T-helper 1 cell (primary cell): ENCODE results near the gene KHK.
A peak's percentile ranks its signal among the peaks of the same experiment; 100 is the strongest.

Experiments
- DNase-seq, 5 donors: peaks; one replicate each; pipeline ENCODE4 v3.0.0-alpha.2; 2012 to 2020
- total RNA-seq, 4 donors: gene quantifications; one replicate each; lab custom pipeline; 2026; lab: John Stamatoyannopoulos, UW

KHK gene
- total RNA-seq: 2.7 to 3.7 (median 3.4) reads per million in 4 donors

DNA sequence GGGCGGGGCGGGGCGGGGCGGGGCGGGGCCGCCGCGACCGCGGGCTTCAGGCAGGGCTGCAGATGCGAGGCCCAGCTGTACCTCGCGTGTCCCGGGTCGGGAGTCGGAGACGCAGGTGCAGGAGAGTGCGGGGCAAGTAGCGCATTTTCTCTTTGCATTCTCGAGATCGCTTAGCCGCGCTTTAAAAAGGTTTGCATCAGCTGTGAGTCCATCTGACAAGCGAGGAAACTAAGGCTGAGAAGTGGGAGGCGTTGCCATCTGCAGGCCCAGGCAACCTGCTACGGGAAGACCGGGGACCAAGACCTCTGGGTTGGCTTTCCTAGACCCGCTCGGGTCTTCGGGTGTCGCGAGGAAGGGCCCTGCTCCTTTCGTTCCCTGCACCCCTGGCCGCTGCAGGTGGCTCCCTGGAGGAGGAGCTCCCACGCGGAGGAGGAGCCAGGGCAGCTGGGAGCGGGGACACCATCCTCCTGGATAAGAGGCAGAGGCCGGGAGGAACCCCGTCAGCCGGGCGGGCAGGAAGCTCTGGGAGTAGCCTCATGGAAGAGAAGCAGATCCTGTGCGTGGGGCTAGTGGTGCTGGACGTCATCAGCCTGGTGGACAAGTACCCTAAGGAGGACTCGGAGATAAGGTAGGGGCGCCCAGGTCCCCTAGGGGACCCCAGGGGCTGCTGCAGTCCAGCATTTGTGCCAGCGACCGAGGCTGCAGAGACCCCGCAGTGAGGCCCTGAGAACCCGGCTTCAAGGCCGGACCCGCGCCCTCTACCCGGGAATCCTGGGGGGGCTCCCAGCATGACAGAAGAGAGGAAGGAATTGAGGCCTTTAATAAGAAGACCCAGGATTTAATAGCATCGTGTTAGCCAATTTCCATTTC, at the start of gene KHK:
KHK (plus strand) TSS at position 49 of the 870 bp plus-strand sequence; CDS start at position 537, 488 bp downstream.
- no peak for DNase-seq

DNA sequence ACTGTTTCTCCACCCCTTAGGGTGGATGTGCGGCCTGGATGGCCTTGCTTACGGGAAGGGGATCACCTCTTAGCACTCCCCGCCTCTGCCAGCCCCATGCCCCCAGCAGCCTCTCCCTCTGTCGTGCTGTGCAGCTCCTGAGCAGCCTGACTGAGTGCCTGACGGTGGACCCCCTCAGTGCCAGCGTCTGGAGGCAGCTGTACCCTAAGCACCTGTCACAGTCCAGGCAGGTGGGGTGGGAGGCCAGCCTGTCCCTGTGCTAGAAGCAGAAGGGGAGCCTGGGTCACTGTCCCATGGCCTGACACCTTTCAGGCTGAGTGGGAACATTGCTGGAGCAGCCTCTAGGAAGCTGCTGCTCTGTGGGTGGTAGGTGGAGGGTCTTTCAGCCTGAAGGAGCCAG, 48.6 kb upstream of the KHK start:
- no peak for DNase-seq

DNA sequence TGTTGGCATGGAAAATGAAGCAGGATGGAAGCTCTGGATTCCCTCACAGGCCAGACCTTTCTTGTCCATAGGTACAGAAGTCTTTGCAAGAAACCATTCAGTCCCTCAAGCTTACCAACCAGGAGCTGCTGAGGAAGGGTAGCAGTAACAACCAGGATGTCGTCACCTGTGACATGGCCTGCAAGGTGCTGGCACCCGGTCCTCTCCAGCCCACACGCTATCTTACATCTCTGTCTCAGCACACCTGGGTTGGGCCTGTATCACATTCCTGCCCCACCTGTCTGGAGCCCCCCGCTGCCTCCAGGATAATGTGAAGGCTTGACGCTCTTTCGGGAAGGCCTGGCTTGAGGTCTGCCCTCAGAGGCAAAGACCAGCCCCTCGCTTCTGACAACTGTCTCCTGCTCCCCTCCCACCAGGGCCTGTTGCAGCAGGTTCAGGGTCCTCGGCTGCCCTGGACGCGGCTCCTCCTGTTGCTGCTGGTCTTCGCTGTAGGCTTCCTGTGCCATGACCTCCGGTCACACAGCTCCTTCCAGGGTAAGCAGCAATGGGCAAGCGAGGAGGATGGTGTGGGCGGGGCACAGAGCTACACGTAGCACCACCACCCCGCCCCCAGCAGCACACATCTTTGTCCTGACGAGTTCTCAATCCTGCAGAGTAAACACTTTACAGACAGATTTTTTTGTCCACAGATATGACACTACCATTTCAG, 47.8 kb upstream of the KHK start:
- no peak for DNase-seq

DNA sequence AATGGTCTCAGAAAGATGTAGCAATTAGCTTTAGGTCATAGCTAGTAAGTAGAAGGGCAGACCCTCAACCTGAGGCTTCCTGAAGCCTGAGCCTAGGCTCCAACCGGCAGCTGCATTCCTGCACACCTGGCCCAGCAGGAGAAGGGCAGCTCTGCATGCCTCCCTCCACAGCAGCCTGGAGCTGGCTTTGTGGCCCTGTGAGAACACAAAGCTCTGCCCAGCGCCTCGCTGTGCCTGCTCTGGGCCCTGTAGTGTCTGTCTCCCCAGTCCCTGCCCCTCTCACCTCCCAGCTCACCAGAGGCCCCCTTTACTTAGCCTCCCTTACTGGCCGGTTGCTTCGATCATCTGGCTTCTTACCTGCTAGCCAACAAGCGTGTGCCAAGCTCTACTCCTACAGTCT, 47.1 kb upstream of the KHK start:
- no peak for DNase-seq

DNA sequence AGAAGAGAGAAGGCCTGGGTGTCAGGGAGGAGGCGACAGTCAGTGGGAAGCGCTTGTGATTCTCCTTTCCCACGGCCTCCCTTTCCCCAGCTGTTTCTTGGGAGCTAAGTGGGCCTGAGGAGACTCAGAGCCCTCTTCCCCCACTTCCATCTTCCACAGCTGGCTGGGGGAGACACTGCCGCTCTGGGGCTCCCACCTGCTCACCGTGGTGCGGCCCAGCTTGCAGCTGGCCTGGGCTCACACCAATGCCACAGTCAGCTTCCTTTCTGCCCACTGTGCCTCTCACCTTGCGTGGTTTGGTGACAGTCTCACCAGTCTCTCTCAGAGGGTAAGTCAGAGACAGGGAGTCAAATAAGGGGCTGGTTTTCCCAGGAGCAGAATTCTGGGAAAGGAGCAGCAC, 46.7 kb upstream of the KHK start:
- DNase-seq: no peak

DNA sequence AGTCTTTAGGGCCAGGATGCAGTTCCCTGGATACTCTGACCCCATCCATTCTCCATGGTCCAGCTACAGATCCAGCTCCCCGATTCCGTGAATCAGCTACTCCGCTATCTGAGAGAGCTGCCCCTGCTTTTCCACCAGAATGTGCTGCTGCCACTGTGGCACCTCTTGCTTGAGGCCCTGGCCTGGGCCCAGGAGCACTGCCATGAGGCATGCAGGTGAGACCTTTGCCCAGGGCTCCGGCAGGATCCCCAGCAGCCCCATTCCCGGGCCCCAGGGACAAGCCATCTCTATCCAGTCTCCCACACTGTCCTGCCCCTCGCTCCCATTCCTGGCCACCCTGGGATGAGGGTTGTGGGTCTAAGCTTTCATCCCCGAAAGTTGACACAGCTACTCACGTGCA, 46.3 kb upstream of the KHK start:
- no peak for DNase-seq

DNA sequence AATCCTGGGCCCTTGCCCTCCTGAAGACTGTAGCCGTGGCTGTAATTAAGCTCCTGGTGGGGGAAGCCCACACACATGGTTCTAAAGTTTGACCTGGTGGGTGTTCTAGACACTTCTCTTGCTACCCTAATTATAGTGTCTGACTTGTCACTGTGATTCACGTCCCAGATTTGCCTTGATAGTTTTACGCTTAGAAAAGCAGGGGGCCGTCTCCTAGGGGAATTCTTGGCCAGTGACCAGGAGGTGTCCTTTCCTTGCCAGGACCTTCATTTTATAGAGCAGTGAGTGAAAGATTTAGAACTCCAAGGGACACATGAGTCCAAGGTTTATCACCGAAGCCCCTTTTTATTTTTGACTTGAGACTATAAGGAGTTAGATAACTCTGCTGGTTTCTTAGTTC, 44.8 kb upstream of the KHK start:
- DNase-seq: no peak

DNA sequence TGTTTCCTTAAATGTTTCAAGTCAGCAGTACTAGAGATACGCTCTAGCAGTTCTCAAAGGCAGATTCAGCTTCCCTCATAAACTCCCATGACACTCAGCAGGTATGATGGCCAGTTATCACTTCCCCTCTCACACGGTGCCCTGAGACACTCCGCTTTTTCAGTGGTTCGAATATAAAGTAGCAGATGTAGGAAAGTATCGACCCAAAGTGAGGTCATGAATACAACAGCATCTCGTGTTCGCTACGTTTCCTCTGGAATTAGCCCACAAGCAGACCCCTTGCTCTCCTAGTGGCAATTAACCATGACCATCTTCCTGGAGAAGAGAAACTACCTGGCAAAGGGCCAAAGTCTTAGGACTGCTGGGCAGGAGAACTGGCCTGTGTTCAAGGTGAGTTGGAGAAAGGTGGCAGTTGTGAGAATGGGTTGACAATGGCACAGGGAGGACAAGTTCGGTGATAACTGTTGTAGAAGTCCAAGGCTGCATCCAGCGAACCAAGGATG, 44.4 kb upstream of the KHK start:
- no peak for DNase-seq

DNA sequence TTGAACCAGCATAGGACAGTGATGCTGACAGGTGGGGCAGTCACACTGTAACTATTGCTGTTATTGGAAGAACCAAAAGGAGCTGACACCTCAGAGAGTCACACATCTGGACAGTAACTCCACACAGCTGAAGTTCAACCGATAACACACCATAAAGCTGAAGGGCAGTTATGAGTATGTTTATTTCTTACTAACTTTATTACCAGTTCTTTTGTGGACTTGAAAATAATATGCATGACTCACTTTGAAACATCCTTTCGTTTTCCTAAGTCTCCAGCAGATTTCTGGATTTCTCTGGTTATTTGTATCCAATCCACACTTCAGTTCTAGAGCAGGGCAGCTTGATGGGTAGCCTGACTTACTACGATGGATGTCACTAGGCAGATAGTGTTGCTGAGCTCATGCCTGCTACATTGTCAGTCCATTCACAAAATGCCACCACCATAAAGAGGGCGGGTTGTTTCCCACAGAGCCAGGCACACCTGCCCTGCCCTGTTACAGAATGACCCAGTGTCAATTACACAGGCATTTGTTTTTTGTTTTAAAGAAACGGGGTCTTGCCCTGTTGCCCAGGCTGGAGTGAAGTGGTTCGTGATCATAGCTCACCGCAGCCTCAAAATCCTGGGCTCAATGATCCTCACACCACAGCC, 43.5 kb upstream of the KHK start:
- DNase-seq: no peak

DNA sequence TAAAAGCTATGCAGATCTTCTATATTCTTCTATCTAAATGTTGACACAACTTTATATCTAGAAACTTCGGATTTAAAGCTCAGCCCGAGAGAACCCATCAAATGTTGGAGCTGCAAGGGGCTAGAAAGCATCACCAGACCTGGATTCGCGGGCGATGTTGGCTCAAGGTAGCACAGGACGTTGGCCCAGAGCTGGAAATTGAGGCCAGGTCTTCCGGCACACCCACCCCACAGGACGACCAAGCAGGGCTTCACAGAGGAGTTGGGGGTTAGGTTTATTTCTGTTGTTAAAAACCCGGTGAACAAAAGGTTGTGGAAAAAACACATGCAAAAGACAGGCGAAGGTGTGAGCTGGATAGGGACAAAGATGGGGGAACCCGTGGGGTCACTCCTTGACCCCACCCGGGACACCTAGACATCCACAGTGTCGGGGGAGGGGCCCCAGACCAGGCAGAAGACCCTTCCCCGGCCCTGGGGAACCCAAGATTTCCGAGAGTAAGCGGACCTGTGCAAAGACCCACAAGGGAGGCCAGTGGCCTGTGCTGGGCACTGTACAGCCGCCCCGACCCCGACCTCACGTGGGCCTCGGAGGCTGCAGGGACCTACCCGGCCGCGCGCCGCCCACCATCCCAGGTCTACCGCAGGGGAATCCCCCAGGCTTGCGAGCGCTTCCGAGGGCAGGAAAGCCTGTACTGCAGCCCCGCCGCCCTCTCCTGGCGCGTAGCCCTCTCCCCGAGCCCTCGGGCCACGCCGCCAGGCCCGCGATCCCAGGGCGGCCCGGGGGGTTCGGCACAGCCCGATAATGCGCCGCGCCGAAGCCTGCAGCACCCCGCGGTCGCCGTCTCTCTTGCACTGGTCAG, 36.9 kb upstream of the KHK start:
- peak; percentile 40 to 64 (median 50) for DNase-seq

DNA sequence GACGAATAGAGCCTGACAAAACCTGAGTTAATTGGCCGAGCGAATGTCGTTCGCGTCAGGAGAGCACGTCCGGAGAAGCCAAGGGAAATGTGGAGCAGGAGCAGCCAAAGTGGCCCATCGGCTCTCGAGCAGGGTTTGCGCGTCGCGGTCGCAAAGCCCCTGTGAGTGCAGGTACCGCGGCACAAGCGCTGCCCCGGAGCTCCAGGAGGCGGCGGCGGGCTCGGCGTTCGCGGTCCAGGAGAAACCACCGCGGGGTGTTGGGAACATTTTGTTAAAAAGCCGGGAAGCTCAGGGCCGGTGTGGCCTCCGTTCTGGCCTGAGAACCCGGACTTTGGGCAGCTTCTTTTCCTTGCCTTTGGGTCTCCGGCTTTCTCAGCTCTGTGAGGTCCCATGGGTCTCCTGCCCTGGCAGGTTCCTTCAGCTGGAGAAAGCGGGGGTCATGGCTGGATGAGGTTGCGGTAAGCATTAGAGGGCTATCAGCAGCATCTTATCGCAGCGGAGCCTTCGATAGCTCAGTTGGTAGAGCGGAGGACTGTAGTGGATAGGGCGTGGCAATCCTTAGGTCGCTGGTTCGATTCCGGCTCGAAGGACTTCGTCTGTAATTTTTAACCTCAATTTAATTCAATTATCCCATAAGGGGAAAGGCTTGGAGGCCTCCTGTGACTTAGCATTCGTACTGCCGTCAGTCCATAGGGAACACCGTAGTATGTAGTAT, 36.1 kb upstream of the KHK start:
- DNase-seq: peak; percentile 67 to 92 (median 84)

DNA sequence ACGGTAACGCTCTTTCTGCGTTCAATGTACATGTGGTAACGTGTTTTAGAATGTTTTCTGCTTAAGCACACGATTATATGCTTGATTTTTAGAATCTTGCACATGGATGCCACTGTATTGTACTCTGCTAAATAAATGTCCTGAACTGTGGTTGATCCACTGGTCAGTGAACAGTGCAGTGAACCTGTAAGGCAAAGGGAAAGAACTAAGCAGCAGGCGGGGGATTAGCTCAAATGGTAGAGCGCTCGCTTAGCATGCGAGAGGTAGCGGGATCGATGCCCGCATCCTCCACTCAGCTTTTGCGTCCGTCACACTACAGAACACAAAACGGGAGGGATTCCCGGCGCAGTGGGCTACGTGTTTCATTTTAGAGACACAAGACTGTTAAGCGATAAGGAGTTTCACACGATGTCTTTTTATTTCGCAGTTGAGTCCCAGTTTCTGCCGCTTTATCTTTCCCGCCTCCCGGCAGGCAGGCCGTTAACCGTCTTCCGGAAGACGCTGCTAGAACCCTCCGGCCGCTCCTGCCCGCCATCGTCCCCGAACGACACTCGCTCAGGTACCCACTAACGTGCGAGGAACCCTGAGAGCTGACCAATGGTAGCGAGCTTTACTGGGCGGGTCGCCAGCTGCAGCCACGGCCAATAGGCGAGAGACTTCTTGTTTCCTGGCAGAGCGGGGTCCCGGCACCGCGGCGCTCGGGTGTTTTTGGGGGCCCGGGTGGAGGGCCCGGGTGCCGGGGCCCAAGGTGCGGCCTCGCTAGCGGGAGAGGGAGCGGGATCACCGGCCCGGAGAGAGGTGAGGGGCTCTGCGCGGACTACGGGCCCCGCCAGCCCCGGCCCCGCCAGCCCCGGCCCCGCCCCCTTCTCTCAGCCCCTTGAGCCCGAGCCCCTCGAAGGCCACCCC, 35.3 kb upstream of the KHK start, which contains the start of gene AGBL5:
AGBL5 (plus strand) TSS at position 673 of the 906 bp plus-strand sequence. CDS start 1,291 bp downstream, outside the sequence.
- DNase-seq: peak; percentile 89 to 97 (median 94)

DNA sequence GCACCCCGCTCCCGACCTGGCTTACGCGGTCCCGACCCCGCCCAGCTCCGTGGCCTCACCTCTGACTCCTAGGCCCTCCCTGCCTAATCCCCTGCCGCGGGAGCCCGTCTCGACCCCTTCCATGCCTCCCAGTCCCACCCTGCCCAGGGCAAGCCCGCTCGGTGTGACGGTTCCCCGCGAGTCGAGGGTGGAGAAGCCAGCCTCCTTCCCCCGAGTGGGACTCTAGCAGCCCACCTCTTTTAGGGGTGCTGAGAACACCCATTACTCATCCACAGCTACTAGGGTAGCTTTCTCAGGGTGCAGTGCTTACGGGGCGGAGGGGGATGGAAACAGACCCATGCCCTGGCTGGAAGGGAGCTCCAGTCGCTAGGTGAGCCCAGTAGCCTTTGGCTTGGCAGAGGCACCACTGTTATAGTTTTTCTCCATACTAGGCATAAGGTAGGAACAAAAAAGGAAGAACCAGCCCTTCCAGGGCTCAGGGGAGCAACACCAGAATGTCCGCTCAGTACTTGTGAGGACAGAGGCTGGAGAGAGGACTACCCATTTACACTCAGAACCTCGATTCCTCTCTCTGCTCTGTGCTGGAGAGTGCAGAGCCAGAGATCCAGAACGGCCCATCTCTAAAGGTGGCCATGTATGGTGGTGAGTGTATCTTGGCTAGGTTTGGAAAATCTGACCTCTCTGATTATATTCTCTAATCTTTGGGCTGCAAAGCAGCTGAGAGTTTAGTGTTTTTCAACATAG, 34.5 kb upstream of the KHK start:
- DNase-seq: no peak

DNA sequence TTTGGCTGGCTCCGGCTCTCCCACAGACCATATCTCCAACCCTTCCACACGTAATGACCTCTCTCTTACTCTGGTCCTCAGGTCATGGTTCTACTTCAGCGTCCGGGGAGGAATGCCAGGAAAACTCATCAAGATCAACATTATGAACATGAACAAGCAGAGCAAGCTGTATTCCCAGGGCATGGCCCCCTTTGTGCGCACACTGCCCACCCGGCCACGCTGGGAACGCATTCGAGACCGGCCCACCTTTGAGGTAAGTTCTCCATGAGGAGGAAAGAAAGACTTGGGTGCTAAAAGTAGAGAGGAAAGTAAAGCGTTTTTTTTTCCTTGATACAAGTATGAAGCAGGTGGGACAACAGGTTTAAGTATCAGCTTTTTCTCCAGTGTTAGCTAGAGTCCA, 33.3 kb upstream of the KHK start:
- no peak for DNase-seq

DNA sequence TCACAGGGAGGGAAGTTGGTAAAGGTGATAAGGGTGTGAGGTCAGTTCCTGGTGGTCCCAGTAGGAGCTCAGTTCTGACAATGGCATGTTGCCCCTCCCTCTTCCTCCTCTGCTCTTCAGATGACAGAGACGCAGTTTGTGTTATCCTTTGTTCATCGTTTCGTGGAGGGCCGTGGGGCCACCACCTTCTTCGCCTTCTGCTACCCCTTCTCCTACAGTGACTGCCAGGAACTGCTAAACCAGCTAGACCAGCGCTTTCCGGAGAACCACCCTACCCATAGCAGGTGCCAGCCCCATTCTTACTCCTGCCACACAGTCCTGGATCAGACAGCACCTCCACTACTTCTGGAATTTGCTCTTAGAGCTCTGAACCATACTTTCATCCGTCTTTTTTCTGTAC, 32.8 kb upstream of the KHK start:
- DNase-seq: no peak

DNA sequence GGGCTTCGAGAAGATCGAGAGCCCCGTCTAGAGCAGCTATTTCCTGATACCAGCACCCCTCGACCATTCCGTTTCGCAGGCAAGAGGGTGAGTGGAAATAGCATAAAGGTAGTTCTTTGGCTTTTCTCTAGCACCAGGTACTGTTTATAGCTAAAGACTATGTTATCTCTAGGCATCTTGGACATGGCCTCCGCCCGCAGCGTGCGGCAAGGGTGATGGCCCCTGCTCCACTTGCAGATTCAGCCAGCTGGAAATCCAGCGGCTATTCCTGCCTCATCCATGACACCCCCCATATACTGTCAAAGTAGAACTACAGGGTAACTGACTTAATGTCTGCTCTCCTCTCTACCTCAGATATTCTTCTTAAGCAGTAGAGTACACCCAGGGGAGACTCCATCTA, 31.9 kb upstream of the KHK start:
- no peak for DNase-seq

DNA sequence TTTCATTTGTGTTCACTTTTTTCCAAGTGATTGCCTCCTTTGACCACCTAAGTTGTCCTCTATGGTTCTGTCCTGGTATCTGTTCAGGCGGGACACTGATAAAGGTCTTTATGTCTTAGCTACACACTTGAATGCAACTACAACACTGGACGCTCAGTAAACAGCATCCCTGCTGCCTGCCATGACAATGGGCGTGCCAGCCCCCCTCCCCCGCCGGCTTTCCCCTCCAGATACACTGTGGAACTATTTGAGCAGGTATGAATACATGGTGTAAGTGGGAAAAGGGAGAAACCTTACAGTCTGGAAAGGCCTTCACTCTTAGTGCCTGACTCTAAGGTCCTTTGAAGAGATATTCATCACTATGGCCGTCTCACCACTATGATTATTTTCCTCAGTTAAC, 29.4 kb upstream of the KHK start:
- no peak for DNase-seq

DNA sequence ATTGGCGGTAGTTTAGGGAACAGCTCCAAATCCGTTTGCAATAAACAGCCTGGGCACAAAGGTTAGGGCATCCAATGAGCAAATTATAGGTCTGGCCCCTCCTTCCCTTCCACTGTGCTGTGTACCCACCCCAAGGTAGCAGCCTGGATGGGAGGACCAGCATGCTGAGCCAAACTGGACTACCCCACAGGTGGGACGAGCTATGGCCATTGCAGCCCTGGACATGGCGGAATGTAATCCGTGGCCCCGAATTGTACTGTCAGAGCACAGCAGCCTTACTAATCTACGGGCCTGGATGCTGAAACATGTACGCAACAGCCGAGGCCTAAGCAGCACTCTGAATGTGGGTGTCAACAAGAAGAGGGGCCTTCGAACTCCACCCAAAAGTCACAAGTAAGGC, 28.4 kb upstream of the KHK start:
- no peak for DNase-seq

DNA sequence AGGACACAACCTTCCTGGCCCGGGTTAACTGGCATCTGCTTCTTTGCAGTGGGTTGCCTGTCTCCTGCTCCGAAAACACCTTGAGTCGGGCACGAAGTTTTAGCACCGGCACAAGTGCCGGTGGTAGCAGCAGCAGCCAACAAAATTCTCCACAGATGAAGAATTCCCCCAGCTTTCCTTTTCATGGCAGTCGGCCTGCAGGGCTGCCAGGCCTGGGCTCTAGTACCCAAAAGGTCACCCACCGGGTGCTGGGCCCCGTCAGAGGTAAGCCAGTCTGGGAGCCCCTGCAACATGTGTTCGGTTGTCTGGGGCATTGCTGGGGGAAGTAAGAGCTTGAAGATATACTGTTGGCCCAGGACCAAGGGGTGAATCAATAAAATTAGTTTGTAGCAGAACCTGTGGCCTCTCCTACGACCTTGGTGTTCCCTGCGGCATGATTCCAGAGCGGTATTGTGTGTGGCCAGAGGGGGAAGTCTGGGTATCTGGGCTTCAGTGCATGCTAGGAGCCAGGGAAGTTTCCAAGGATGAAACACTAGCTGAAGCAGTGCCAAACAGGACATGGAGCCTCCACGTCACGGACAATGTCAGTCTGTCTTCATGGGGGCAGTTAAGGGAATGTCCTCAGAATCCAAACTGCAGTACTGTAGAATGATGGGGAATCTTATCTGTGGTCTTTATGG, 27.3 kb upstream of the KHK start:
- DNase-seq: no peak
